H1 (cell line): ENCODE data around the gene PDC. TPM values are rescaled to one million over a fixed set of nuclear protein-coding genes. Genes with fewer than 3 reads are reported as not detected.

Experiments
- CTCF ChIA-PET: fragments of 300-600 bp; sonication (Branson Sonifier 250); formaldehyde crosslinking; loops from one replicate; lab custom pipeline; 2021; ENCODE audit not compliant: partially characterized antibody; lab: Charles Lee
- POLR2A ChIA-PET: fragments of 300-600 bp; sonication (Branson Sonifier 250); formaldehyde crosslinking; loops from one replicate; lab custom pipeline; 2021; ENCODE audit warnings: inconsistent platforms; ENCODE audit not compliant: partially characterized antibody; lab: Charles Lee
- DNase-seq, 2 experiments: peaks; one replicate each; pipeline versions ENCODE4 v3.0.0 to v3.0.0-alpha.2; 2010 to 2022; ENCODE audit warnings: low spot score in 2 of 2, low read depth in 1 of 2, mixed read lengths in 1 of 2
- FAIRE-seq: peaks from 2 replicates; lab custom pipeline; 2011; peaks lifted over from hg19 to GRCh38; lab: Jason Lieb, UNC
- H2AFZ ChIP-seq: 2 replicates; pipeline ENCODE4 v1.8.1; 2012; ENCODE audit warnings: low read length, inconsistent platforms
- H2AK5ac ChIP-seq: 2 replicates; pipeline ENCODE4 v1.6.1; 2013; ENCODE audit warnings: low read depth, low read length
- H2BK120ac ChIP-seq: replicated peaks from 2 replicates; pipeline ENCODE3; 2013; ENCODE audit warnings: low read depth, low read length, inconsistent platforms
- H2BK12ac ChIP-seq: 2 replicates; pipeline ENCODE4 v1.6.1; 2013; ENCODE audit warnings: low read depth, low read length
- H2BK15ac ChIP-seq: 2 replicates; pipeline ENCODE4 v1.6.1; 2013; ENCODE audit warnings: low read length
- H2BK20ac ChIP-seq: 2 replicates; pipeline ENCODE4 v1.6.1; 2013; ENCODE audit warnings: low read length
- H2BK5ac ChIP-seq: 2 replicates; pipeline ENCODE4 v1.6.1; 2013; ENCODE audit warnings: low read depth, low read length
- H3K14ac ChIP-seq: 2 replicates; pipeline ENCODE4 v1.6.1; 2013; ENCODE audit warnings: inconsistent platforms; ENCODE audit not compliant: insufficient read length
- H3K18ac ChIP-seq: 2 replicates; pipeline ENCODE4 v1.6.1; 2013; ENCODE audit warnings: low read length; ENCODE audit errors: extremely low read depth
- H3K23ac ChIP-seq: 2 replicates; pipeline ENCODE4 v1.6.1; 2013; ENCODE audit warnings: inconsistent platforms; ENCODE audit not compliant: insufficient read length
- H3K23me2 ChIP-seq: 2 replicates; pipeline ENCODE4 v1.6.1; 2013; ENCODE audit warnings: low read depth, low read length
- H3K27ac ChIP-seq: 2 replicates; pipeline ENCODE4 v1.6.1; 2011; ENCODE audit warnings: low read depth, low read length, inconsistent platforms
- H3K27me3 ChIP-seq, 4 experiments: replicated peaks in 1 of 4; 1 replicate in 1 of 4; 2 replicates in 3 of 4; pipeline versions ENCODE4 v1.6.1 to v1.8.1; 2011 to 2013; ENCODE audit warnings: low read length in 3 of 4, mild to moderate bottlenecking in 3 of 4, inconsistent platforms in 2 of 4, mixed read lengths in 2 of 4, moderate library complexity in 1 of 4; ENCODE audit not compliant: control insufficient read depth in 3 of 4, insufficient read depth in 3 of 4; ENCODE audit errors: extremely low read depth in 1 of 4
- H3K36me3 ChIP-seq, 4 experiments: 2 replicates each; pipeline versions ENCODE4 v1.6.1 to v1.8.1; 2011 to 2013; ENCODE audit warnings: mild to moderate bottlenecking in 4 of 4, low read length in 3 of 4, moderate library complexity in 2 of 4, control low read depth in 1 of 4, inconsistent platforms in 1 of 4; ENCODE audit not compliant: insufficient read depth in 4 of 4, control insufficient read depth in 2 of 4
- H3K4ac ChIP-seq: replicated peaks from 2 replicates; pipeline ENCODE3; 2013; ENCODE audit warnings: low read length, low read depth, mixed read lengths, inconsistent platforms; ENCODE audit not compliant: insufficient read length
- H3K4me1 ChIP-seq, 4 experiments: replicated peaks in 1 of 4; 1 replicate in 1 of 4; 2 replicates in 3 of 4; pipeline versions ENCODE4 v1.6.1 to v1.8.1; 2011 to 2013; ENCODE audit warnings: low read length in 3 of 4, inconsistent platforms in 2 of 4, mixed read lengths in 1 of 4; ENCODE audit not compliant: insufficient read depth in 4 of 4, control insufficient read depth in 3 of 4
- H3K4me2 ChIP-seq, 2 experiments: 2 replicates each; pipeline versions ENCODE4 v1.6.1 to v1.8.1; 2011 to 2013; ENCODE audit warnings: low read depth in 2 of 2, low read length in 2 of 2, control low read depth in 1 of 2, inconsistent platforms in 1 of 2, mild to moderate bottlenecking in 1 of 2; ENCODE audit not compliant: insufficient read depth in 1 of 2
- H3K4me3 ChIP-seq, 4 experiments: fragments of 200-600, 300-600 bp in 1 of 4; sonication (generic), shearing (Covaris generic), sonication (Bioruptor Twin) in 1 of 4; 2 replicates each; pipeline versions ENCODE4 v1.5.1 to v1.8.1; 2011 to 2016; ENCODE audit warnings: low read length in 4 of 4, low read depth in 3 of 4, control low read depth in 2 of 4, inconsistent platforms in 2 of 4, mild to moderate bottlenecking in 2 of 4, mixed read lengths in 1 of 4, moderate library complexity in 1 of 4; ENCODE audit not compliant: insufficient read depth in 2 of 4; ENCODE audit errors: extremely low read depth in 1 of 4
- H3K56ac ChIP-seq: replicated peaks from 2 replicates; pipeline ENCODE3; 2013; ENCODE audit warnings: low read depth, mild to moderate bottlenecking, mixed read lengths, low read length, inconsistent platforms; ENCODE audit not compliant: insufficient read length
- H3K79me1 ChIP-seq: 2 replicates; pipeline ENCODE4 v1.6.1; 2013; ENCODE audit warnings: low read depth, low read length, control low read depth
- H3K79me2 ChIP-seq, 2 experiments: 2 replicates each; pipeline versions ENCODE4 v1.6.1 to v1.8.1; 2012 to 2013; ENCODE audit warnings: low read length in 2 of 2, mild to moderate bottlenecking in 2 of 2, inconsistent platforms in 1 of 2; ENCODE audit not compliant: insufficient read depth in 2 of 2, control insufficient read depth in 1 of 2
- H3K9ac ChIP-seq, 4 experiments: replicated peaks in 1 of 4; 1 replicate in 1 of 4; 2 replicates in 3 of 4; pipeline versions ENCODE4 v1.6.1 to v1.8.1; 2011 to 2013; ENCODE audit warnings: low read depth in 3 of 4, low read length in 3 of 4, control low read depth in 2 of 4, mild to moderate bottlenecking in 2 of 4, moderate library complexity in 2 of 4, inconsistent platforms in 1 of 4; ENCODE audit errors: extremely low read depth in 1 of 4
- H3K9me3 ChIP-seq, 2 experiments: 2 replicates each; pipeline versions ENCODE4 v1.6.1 to v1.8.1; 2012 to 2013; ENCODE audit warnings: mild to moderate bottlenecking in 2 of 2, moderate library complexity in 2 of 2, control low read depth in 1 of 2, inconsistent platforms in 1 of 2, low read depth in 1 of 2, low read length in 1 of 2, mixed read lengths in 1 of 2; ENCODE audit not compliant: insufficient read depth in 2 of 2
- H4K20me1 ChIP-seq, 2 experiments: replicated peaks in 1 of 2; 2 replicates each; pipeline versions ENCODE3 to v1.8.1; 2011 to 2013; ENCODE audit warnings: inconsistent platforms in 2 of 2, low read length in 2 of 2, mild to moderate bottlenecking in 1 of 2; ENCODE audit not compliant: insufficient read depth in 2 of 2, control insufficient read depth in 1 of 2
- H4K5ac ChIP-seq: 2 replicates; pipeline ENCODE4 v1.6.1; 2013; ENCODE audit warnings: low read length, low read depth, mixed read lengths, inconsistent platforms; ENCODE audit not compliant: insufficient read length
- H4K8ac ChIP-seq: 2 replicates; pipeline ENCODE4 v1.8.0; 2013; ENCODE audit warnings: mild to moderate bottlenecking, moderate library complexity, low read length, inconsistent platforms; ENCODE audit not compliant: insufficient read depth; ENCODE audit errors: extremely low read depth
- H4K91ac ChIP-seq: replicated peaks from 2 replicates; pipeline ENCODE3; 2013; ENCODE audit warnings: low read length, mixed read lengths, inconsistent platforms; ENCODE audit not compliant: insufficient read length
- CBX5 ChIP-seq: fragments of 300-800, 300-1000 bp; sonication (generic); IDR thresholded peaks from 2 replicates; pipeline ENCODE4 v1.7.1; 2016; ENCODE audit warnings: antibody characterized with exemption, low read length, low read depth
- CREB1 ChIP-seq: IDR thresholded peaks from 2 replicates; pipeline ENCODE4 v1.6.1; 2012; ENCODE audit warnings: inconsistent platforms
- CTCF ChIP-seq, 3 experiments: IDR thresholded peaks; 1 replicate in 2 of 3; 2 replicates in 1 of 3; pipeline versions ENCODE4 v1.5.1 to v1.6.1; 2011; ENCODE audit warnings: low read length in 3 of 3, mild to moderate bottlenecking in 3 of 3, inconsistent platforms in 2 of 3, low read depth in 1 of 3, moderate library complexity in 1 of 3; ENCODE audit not compliant: insufficient read depth in 1 of 3; ENCODE audit errors: control extremely low read depth in 1 of 3
- FOSL1 ChIP-seq: IDR thresholded peaks from 2 replicates; pipeline ENCODE4 v1.6.1; 2011; ENCODE audit warnings: mild to moderate bottlenecking, low read depth, low read length, moderate library complexity; ENCODE audit not compliant: insufficient read depth
- JUND ChIP-seq: IDR thresholded peaks from 2 replicates; pipeline ENCODE4 v1.6.1; 2011; ENCODE audit warnings: mild to moderate bottlenecking, improper control_type of control experiment, low read length
- RBBP5 ChIP-seq: IDR thresholded peaks from 2 replicates; pipeline ENCODE4 v1.7.1; 2012; ENCODE audit warnings: low read depth, mild to moderate bottlenecking, inconsistent platforms, low read length, moderate library complexity, borderline replicate concordance
- SIRT6 ChIP-seq: IDR thresholded peaks from one replicate; pipeline ENCODE4 v1.7.1; 2012; ENCODE audit warnings: low read length, inconsistent platforms
- WGBS, 2 experiments: shearing (Covaris generic) in 1 of 2; methylation state at CpG; one replicate each; pipeline versions ENCODE4 v1.1.6 to v1.1.7; 2013 to 2015; ENCODE audit warnings: low lambda C conversion rate in 2 of 2, mixed read lengths in 2 of 2, inconsistent platforms in 1 of 2, low coverage in 1 of 2, missing lambda C conversion rate in 1 of 2; ENCODE audit not compliant: insufficient replicate concordance in 2 of 2, insufficient coverage in 1 of 2, insufficient read length in 1 of 2; ENCODE audit errors: extremely low coverage in 1 of 2, missing lambda C conversion rate in 1 of 2; 5-methylcytosine and 5-hydroxymethylcytosine counted together
- polyA plus RNA-seq, 7 experiments: library from polyadenylated mRNA; depleted of rRNA in 3 of 7; stranded (reverse) in 5 of 7; unstranded in 2 of 7; fragments of >200 nt in 5 of 7; fragments of 200-250 nt in 2 of 7; gene quantifications; 1 replicate in 5 of 7; 2 replicates in 1 of 7; 4 replicates in 1 of 7; pipeline versions ENCODE4 v1.2.1 to v1.2.3, GENCODE V29; 2011 to 2013; ENCODE audit warnings: missing spikeins in 2 of 7, mixed read lengths in 2 of 7
- total RNA-seq: library from RNA; stranded (reverse); fragmentation: NEBNext Ultra II Directional; extraction: Animal tissue kit (Norgen Biotek cat#: 25700); gene quantifications from 2 replicates; pipeline ENCODE4 v1.2.1, GENCODE V29; 2021

The PDC gene
- total and polyA plus RNA-seq, 2 of the 8 experiments (the other 6 are each of a cell fraction or from before 2014, with no cell fraction given), result not detected

GRCh38 chr1:186440584-186440983 is 20.3 kb downstream of the PDC start:
- H4K20me1 ChIP-seq, result no peaks in the 10 kb centered on the region
- POLR2A ChIA-PET, result no interaction called here
- H4K91ac ChIP-seq, result no peak overlapping the region

More at GRCh38 chr1:186440584-186440983, 20.3 kb downstream of the PDC start:
- Histone ChIP-seq H2BK120ac (no peak overlapping the region), H2BK5ac (no peak overlapping the region), H3K9ac (no peak overlapping the region), H2BK20ac (no peak overlapping the region), H2BK15ac (no peak overlapping the region), H3K79me1 (no peaks in the 10 kb centered on the region), H3K14ac (no peak overlapping the region), H3K4me2 (no peak overlapping the region), H3K4me3 (no peak overlapping the region), H3K18ac (no peak overlapping the region), H3K9me3 (no peaks in the 10 kb centered on the region), H4K8ac (no peak overlapping the region), H3K27me3 (no peaks in the 10 kb centered on the region)
- 71% methylated on average over 3 of the region's 3 CpGs; no CpG with 5 or more reads in 1 of the 2 experiments for WGBS, 2 experiments
- no peak for FAIRE-seq
- CTCF ChIA-PET, result no interaction called here
- TF ChIP-seq CTCF (IDR thresholded peaks at IDR 0.05; ENCODE audit: control extremely low read depth in 1 of 3, insufficient read depth in 1 of 3, low read depth in 1 of 3, low read length in 3 of 3), result no peak
- TF ChIP-seq SIRT6, result no peak
- no peak for TF ChIP-seq FOSL1
- TF ChIP-seq JUND, result 0 out of 2 replicates have a peak, but pooled peaks have one; percentile 15
- no peak for TF ChIP-seq CBX5
- no peak for TF ChIP-seq RBBP5
- no peak for TF ChIP-seq CREB1
- TF ChIP-seq, all 59 proteins: peak for 1
- Histone ChIP-seq H3K27ac (no peak overlapping the region), H3K36me3 (no peaks in the 10 kb centered on the region), H3K4ac (no peak overlapping the region), H2BK12ac (no peak overlapping the region), H3K56ac (no peak overlapping the region), H4K5ac (no peak overlapping the region), H3K23me2 (no peaks in the 10 kb centered on the region), H3K23ac (no peak overlapping the region), H3K4me1 (no peaks in the 10 kb centered on the region), H2AFZ (peak overlapping the region; percentile 47; the same call in 1 of the 2 replicates), H2AK5ac (no peak overlapping the region), H3K79me2 (no peaks in the 10 kb centered on the region)
- DNase-seq, result no peak
